Femur (tissue), 1 donor: ENCODE results near the gene PLIN3.
"Not testable (repeated sequence)": the region's sequence is repeated elsewhere in the genome, so short reads cannot be mapped to it uniquely, and the experiment has no call there.

Experiments
- DNase-seq: peaks from one replicate; pipeline ENCODE4 v3.0.0-alpha.2; 2017

Gene PLIN3, protein sequence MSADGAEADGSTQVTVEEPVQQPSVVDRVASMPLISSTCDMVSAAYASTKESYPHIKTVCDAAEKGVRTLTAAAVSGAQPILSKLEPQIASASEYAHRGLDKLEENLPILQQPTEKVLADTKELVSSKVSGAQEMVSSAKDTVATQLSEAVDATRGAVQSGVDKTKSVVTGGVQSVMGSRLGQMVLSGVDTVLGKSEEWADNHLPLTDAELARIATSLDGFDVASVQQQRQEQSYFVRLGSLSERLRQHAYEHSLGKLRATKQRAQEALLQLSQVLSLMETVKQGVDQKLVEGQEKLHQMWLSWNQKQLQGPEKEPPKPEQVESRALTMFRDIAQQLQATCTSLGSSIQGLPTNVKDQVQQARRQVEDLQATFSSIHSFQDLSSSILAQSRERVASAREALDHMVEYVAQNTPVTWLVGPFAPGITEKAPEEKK

DNA sequence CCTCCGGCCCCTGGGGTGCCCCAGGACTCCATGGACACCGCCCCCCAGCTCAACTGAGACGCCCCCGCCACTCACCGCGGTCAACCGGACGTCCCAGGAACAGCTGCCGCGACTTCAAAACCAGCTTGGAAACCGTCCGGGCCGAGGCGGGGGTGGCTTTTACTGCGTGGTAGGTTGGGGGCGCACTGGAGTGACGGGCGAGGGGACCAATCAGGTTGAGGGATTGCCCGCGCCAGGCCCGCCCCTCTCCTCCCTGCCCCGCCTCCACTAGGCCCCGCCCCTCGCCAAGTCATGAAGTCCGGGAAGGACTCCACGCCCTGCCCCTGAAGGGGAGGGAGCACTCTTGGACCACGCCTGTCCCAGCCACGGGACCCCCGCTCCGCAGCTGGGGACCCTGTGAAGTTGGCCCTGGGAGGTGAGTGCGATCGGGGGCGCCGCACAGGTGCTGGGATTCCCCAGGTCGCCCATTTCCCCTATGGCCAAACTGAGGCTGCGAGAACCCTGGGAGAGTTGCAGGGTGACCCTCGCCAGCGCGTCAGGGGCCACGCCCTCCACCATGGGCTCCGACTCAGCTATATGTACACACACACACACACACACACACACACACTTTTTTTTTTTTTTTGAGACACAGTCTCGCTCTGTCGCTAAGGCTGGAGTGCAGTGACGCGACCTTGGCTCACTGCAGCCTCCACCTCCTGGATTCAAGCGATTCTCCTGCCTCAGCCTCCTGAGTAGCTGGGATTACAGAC is at the start of gene PLIN3:
Gene PLIN3 (minus strand): TSS at position 134 of the 752 bp plus-strand sequence. CDS start 6,273 bp downstream, outside the sequence.
- DNase-seq: peak; percentile 98

GRCh38 chr19:4916292-4917082 is 49.0 kb upstream of the PLIN3 start:
- no peak for DNase-seq

GRCh38 chr19:4914736-4915501 is 47.5 kb upstream of the PLIN3 start:
- no peak for DNase-seq

GRCh38 chr19:4913996-4914735 is 46.7 kb upstream of the PLIN3 start:
- no peak for DNase-seq

- DNase-seq: peak; percentile 79
Observed at GRCh38 chr19:4911786-4912672, 44.6 kb upstream of the PLIN3 start.

DNA sequence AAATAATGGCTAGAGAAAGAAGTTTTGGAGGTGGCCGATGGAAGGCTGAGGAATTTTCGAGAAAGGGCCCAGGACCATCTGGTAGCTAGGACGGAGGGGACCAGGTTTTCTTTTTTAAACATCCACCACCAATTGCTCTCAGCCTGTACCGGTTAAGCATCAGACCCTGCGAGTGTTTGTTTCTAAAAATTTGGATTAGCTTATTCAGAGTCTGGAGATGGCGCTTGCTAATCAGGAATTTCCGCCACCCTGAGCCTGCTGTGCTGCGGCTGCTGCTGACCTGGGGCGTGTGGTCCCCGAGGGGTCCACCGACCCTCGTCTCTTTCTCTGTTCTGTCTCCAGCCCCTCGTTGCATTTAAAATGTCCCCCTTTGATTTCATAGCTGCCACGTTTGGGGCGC is 43.8 kb upstream of the PLIN3 start:
- DNase-seq: no peak

- DNase-seq: peak; percentile 43
Observed at GRCh38 chr19:4910594-4911281, 43.3 kb upstream of the PLIN3 start.

DNA sequence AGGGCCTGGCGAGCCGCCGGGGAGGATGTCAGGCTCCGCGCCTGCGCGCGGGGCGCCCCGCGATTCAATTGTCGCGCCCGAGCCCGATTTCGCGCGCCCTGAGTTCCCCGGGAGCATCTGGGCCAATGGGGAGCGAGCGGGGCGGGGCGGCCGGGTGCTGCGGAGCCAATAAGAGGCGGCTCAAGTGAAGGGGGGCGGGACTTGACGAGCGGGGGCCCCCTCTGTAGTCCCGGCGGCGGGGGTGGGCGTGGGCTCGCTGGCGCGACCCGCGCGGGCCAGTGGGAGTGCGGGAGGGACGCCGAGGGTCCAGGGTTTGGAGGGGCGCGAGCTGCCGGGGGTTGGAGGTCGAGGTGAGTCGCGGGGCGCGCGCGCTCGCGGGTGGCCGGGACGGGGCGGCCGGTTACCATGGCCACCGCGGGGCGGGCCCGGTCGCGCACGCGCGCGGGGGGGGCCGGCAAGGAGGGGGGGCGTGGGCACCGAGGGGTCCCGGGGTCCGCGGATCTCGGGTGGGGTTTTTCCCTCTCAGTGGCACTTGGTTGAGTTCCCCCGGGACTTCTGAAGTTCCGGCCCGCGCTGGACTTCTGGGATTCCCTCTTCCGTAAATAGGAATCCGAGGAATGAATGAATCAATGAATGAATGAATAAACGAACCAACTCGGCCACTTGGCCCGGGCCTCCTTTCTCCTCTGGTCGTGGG is 42.6 kb upstream of the PLIN3 start:
- peak; percentile 95 for DNase-seq

DNA sequence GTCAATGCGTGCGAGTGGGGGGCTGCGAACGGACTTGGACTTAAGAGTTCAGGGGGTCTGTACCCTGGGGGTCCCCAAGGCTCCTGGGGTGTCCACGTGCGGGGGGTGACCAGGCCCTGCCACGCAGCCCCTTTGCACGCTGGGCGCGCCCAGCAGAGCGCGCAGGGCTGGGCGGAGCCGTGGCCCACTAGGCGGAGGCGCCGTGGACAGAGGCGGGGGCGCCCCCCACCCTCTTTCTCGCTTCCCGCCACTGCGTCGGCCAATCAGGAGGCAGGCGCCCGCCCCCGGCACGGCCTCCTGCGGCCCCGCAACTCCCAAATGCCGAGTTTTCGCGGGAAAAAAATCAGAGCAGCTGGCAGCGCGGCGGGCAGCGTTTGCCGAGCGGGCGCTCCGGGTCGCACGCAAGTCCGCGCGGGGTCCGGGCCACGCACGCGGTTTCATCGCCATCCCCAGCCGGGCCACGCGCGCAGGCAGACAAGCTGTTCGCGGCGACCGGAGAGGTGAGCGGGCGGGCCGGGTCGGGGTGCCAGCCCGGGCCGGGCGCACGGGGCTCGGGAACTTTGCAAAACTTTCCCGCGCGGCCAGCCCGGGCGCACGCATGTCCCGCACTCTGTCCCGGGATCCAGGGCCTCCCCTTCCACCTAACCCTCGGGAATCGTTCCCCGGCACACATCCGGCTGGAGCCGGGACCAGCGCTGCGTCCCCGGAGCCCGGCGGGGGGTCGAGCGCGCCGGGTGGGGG is 41.9 kb upstream of the PLIN3 start, which contains the start of gene UHRF1:
Gene UHRF1 (plus strand): TSS at position 346 of the 741 bp plus-strand sequence. CDS start 1,385 bp downstream, outside the sequence.
- peak; percentile 61 for DNase-seq

GRCh38 chr19:4908781-4909155 is 41.3 kb upstream of the PLIN3 start:
- DNase-seq: no peak

DNA sequence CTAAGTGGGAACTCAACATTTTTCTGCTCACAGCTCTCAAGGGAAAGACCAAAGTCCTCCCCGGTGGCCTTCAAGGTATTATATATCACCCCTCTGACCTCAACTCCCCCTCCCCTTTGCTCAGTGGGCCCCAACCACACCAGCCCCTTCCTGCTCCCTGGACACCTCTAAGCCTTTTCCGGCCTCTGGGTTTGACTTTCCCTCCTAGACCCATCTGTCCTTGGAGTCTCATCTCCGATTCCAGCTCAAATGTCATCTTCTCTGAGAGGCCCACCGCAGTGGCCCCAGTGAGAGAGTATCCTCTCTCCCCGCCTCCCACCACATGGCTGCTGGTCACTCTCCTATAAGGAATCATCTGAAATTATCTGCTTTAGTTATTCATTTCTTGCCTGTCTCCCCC is 40.9 kb upstream of the PLIN3 start:
- DNase-seq: no peak

- no peak for DNase-seq
Observed at GRCh38 chr19:4906963-4907362, 39.5 kb upstream of the PLIN3 start.

DNA sequence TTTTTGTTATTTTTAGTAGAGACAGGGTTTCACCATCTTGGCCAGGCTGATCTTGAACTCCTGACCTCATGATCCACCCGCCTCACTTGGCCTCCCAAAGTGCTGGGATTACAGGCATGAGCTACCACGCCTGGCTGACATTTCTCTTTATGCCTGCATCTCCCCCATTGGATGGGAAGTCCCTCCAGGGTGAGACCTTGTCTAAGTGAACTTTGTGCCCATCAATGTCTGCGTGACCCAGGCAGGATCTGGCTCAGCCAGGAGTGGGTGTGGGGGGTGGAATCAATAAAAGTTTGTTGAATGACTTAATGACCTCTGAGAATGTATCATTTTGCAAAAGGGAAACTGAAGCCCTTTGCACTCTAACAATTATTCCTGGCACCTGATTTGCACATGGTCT is 37.0 kb upstream of the PLIN3 start:
- DNase-seq: no peak

DNA sequence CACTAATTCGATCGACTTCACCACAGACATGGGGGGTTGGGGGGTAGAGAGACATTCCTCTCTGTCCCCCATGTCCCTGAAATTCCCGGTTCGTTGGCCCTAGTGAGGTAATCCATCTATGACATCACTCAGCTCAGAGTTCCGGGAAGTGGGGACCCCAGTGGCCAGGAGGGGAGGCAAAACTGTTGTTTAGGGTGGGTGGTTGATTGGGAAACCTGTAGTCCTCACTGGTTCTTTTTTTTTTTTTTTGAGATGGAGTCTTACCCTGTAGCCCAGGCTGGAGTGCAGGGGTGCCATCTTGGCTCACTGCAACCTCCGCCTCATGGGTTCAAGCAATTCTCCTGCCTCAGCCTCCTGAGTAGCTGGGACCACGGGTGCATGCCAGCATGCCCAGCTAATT is 35.3 kb upstream of the PLIN3 start, which contains the start of gene ARRDC5:
Gene ARRDC5 (minus strand): TSS at position 101 of the 400 bp plus-strand sequence. CDS start 71 bp downstream, at position 30.
- no peak for DNase-seq

- not testable (repeated sequence) for DNase-seq
Observed at GRCh38 chr19:4900879-4901278, 33.4 kb upstream of the PLIN3 start.

DNA sequence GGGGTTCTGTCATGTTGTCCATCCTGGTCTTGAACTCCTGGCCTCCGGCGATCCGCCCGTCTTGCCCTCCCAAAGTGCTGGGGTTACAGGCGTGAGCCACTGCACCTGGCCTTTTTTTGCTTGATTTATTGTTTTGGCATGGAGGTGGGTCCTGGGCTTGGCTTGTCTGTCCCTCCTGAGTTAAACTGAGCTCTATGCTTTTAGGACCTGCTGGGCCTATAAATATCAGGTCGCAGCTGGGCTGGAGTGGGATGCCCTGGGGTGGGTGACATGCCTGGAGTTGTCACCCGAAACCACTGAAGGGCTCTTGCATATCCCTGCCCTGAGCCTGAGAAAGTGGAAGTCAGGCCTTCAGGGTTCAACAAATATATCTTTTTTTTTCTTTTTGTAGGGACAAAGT is 29.7 kb upstream of the PLIN3 start:
- peak; percentile 50 for DNase-seq

GRCh38 chr19:4896372-4896771 is 28.9 kb upstream of the PLIN3 start:
- DNase-seq: no peak

GRCh38 chr19:4892962-4893361 is 25.5 kb upstream of the PLIN3 start:
- DNase-seq: not testable (repeated sequence)
